Measurements from ENCODE around the gene TOX3.

TOX3 gene

DNA sequence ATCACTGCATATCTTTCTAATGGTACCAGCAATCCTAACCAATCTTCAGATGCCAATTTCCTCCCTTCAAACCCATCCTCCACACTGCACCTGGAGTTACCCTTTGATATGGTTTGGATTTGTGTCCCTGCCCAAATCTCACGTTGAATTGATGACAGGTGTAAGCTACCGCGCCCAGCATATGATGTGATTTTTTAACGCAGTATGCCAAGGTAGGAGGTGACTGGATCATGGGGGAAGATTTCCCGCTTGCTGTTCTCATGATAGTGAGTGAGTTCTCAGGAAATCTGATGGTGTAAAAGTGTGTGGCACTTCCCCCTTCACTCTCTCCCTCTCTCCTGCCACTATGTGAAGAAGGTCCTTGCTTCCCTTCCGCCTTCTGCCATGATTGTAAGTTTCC lies 57.0 kb downstream of the TOX3 start:
- no peaks in the 10 kb centered on the region for H3K4me1 ChIP-seq (ENCODE audit: control insufficient read depth in 1 of 2, insufficient read depth in 1 of 2, low read depth in 1 of 2, low read length in 1 of 2)
- no peaks in the 10 kb centered on the region for H3K36me3 ChIP-seq
- no peaks in the 10 kb centered on the region for H3K27me3 ChIP-seq
- H3K4me3 ChIP-seq (ENCODE audit: low read depth in 1 of 2, low read length in 1 of 2), result no peak overlapping the region
- no peak overlapping the region for H3K27ac ChIP-seq
- no peaks in the 10 kb centered on the region for H3K9me3 ChIP-seq
- TF ChIP-seq, protein P1, sequence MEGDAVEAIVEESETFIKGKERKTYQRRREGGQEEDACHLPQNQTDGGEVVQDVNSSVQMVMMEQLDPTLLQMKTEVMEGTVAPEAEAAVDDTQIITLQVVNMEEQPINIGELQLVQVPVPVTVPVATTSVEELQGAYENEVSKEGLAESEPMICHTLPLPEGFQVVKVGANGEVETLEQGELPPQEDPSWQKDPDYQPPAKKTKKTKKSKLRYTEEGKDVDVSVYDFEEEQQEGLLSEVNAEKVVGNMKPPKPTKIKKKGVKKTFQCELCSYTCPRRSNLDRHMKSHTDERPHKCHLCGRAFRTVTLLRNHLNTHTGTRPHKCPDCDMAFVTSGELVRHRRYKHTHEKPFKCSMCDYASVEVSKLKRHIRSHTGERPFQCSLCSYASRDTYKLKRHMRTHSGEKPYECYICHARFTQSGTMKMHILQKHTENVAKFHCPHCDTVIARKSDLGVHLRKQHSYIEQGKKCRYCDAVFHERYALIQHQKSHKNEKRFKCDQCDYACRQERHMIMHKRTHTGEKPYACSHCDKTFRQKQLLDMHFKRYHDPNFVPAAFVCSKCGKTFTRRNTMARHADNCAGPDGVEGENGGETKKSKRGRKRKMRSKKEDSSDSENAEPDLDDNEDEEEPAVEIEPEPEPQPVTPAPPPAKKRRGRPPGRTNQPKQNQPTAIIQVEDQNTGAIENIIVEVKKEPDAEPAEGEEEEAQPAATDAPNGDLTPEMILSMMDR (IDR thresholded peaks at IDR 0.05), result no peak

- Histone ChIP-seq H3K36me3 (no peaks in the 10 kb centered on the region), H3K27me3 (no peaks in the 10 kb centered on the region), H3K4me1 (ENCODE audit: control insufficient read depth in 1 of 2, insufficient read depth in 1 of 2, low read depth in 1 of 2, low read length in 1 of 2) (no peaks in the 10 kb centered on the region), H3K9me3 (no peaks in the 10 kb centered on the region), H3K4me3 (ENCODE audit: low read depth in 1 of 2, low read length in 1 of 2) (no peak overlapping the region), H3K27ac (no peak overlapping the region)
- TF ChIP-seq, protein P1 (IDR thresholded peaks at IDR 0.05), result no peak
Measured at GRCh38 chr16:52488837-52489289, 58.1 kb downstream of the TOX3 start.

GRCh38 chr16:52487849-52488457 lies 59.0 kb downstream of the TOX3 start:
- H3K27ac ChIP-seq, result no peak overlapping the region
- H3K36me3 ChIP-seq, result no peaks in the 10 kb centered on the region
- no peak overlapping the region for H3K4me3 ChIP-seq (ENCODE audit: low read depth in 1 of 2, low read length in 1 of 2)
- H3K4me1 ChIP-seq (ENCODE audit: control insufficient read depth in 1 of 2, insufficient read depth in 1 of 2, low read depth in 1 of 2, low read length in 1 of 2), result no peaks in the 10 kb centered on the region
- no peaks in the 10 kb centered on the region for H3K27me3 ChIP-seq
- TF ChIP-seq, protein P1 (IDR thresholded peaks at IDR 0.05), result no peak
- H3K9me3 ChIP-seq, result no peaks in the 10 kb centered on the region

DNA sequence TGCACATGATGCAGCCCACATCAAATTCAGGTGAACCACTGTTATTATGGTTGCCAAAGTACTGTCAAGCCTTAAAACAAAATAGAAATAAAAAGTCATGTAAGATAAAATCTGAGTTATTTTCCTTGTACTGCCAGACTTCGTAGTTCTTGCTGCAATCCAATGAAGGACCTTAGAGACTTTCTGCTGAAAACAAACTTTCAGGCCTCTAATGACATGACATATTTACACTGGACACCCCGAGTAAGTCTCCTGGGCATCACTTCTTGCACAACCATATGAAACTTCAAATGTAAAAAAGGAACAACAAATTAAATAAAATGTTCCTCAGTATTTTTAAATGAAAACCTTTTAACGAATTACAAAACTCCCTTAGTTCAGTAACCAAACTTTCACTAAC lies 66.7 kb downstream of the TOX3 start:
- TF ChIP-seq, protein P1 (IDR thresholded peaks at IDR 0.05), result no peak
- H3K27me3 ChIP-seq, result no peaks in the 10 kb centered on the region
- no peaks in the 10 kb centered on the region for H3K36me3 ChIP-seq
- H3K4me1 ChIP-seq (ENCODE audit: control insufficient read depth in 1 of 2, insufficient read depth in 1 of 2, low read depth in 1 of 2, low read length in 1 of 2), result no peaks in the 10 kb centered on the region
- H3K4me3 ChIP-seq (ENCODE audit: low read depth in 1 of 2, low read length in 1 of 2), result no peak overlapping the region
- H3K9me3 ChIP-seq, result no peaks in the 10 kb centered on the region
- H3K27ac ChIP-seq, result no peak overlapping the region

DNA sequence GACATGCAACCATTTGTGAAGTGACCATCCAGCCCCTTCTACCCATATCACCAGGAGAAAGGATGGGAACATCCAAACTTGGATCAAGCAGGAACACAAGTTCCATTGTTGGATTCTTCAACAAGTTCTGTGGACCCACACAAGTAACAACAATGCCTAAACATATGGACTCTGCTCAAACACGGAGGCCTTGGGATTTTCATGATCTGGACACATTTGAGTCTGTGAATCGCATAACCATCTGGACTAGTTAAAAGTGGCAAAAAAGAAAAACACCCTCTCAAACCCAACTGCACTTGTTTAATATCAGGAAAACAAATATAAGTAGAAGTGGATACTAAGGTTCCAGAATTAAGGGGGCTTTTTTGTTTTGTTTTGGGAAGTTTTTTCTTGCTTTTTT lies 70.8 kb downstream of the TOX3 start:
- Histone ChIP-seq H3K4me3 (ENCODE audit: low read depth in 1 of 2, low read length in 1 of 2) (no peak overlapping the region), H3K9me3 (no peaks in the 10 kb centered on the region), H3K27ac (no peak overlapping the region), H3K27me3 (no peaks in the 10 kb centered on the region), H3K4me1 (ENCODE audit: control insufficient read depth in 1 of 2, insufficient read depth in 1 of 2, low read depth in 1 of 2, low read length in 1 of 2) (no peaks in the 10 kb centered on the region), H3K36me3 (no peaks in the 10 kb centered on the region)
- TF ChIP-seq, protein P1 (IDR thresholded peaks at IDR 0.05), result no peak
